ENCODE data around the gene NOP10. TPM values are rescaled to one million over a fixed set of nuclear protein-coding genes. Genes with fewer than 3 reads are reported as not detected.
A peak's percentile ranks its signal among the peaks of the same experiment; 100 is the strongest.

The NOP10 gene
- total RNA-seq (2016; rRNA removed; fragmentation: Illumina TruSeq; extraction: Trizol) (239 and 316 TPM in 2 replicates), polyA plus RNA-seq (2011; rRNA removed) (369 and 407 TPM in 2 replicates), polyA minus RNA-seq (2011; rRNA and poly(A)+ RNA removed; ENCODE audit: low replicate concordance) (109 and 357 TPM in 2 replicates), Bru-seq, nascent RNA (percentile 89 among the genes with signal in this experiment), BruChase-seq, experiment 1, labeled RNA remaining after a 6-hour chase (percentile 98 among the genes with signal in this experiment), BruChase-seq, experiment 2, labeled RNA remaining after a 2-hour chase (percentile 96 among the genes with signal in this experiment)
- total RNA-seq (2016; cell fraction: cytosol; rRNA removed; fragmentation: Illumina TruSeq; extraction: Trizol; ENCODE audit: low read depth) = 76.5 and 87.6 TPM in 2 replicates
- 230 and 310 TPM in 2 replicates for total RNA-seq (2016; cell fraction: insoluble cytoplasmic fraction; rRNA removed; fragmentation: Illumina TruSeq; extraction: Trizol)
- total RNA-seq (2016; cell fraction: membrane; rRNA removed; fragmentation: Illumina TruSeq; extraction: Trizol) = 102 and 108 TPM in 2 replicates
- 85.4 and 98.7 TPM in 2 replicates for total RNA-seq (2016; cell fraction: nucleus; rRNA removed; fragmentation: Illumina TruSeq; extraction: Trizol)
- 361 and 401 TPM in 2 replicates for polyA plus RNA-seq (2011; cell fraction: cytosol; rRNA removed)
- 120 and 137 TPM in 2 replicates for polyA plus RNA-seq (2011; cell fraction: nucleus; rRNA removed)
- polyA plus RNA-seq (2012) = 152 and 190 TPM in 2 replicates
- polyA plus RNA-seq (2016; cell fraction: cytosol; fragmentation: Illumina TruSeq; extraction: Trizol; ENCODE audit: low read depth) = 76.5 and 98.7 TPM in 2 replicates
- 401 and 420 TPM in 2 replicates for polyA plus RNA-seq (2016; cell fraction: insoluble cytoplasmic fraction; fragmentation: Illumina TruSeq; extraction: Trizol; ENCODE audit: low read depth)
- polyA plus RNA-seq (2016; cell fraction: membrane; fragmentation: Illumina TruSeq; extraction: Trizol; ENCODE audit: low read depth) = 116 and 117 TPM in 2 replicates
- 165 and 175 TPM in 2 replicates for polyA plus RNA-seq (2016; cell fraction: nucleus; fragmentation: Illumina TruSeq; extraction: Trizol; ENCODE audit: insufficient read depth, low read depth)
- 43.3 and 43.4 TPM in 2 replicates for polyA minus RNA-seq (2011; cell fraction: cytosol; rRNA and poly(A)+ RNA removed)
- polyA minus RNA-seq (2011; cell fraction: nucleus; rRNA and poly(A)+ RNA removed) = 17.0 and 21.9 TPM in 2 replicates
- long read RNA-seq, experiment 1, transcript NOP10-201 (2 exons, 554 nt) = major isoform, 293 of 300 reads
- long read RNA-seq, experiment 1, partial matches to known transcripts = 0 of 300 reads
- long read RNA-seq, experiment 1, other reads (novel, unspliced or antisense) = 6 of 300 reads
- long read RNA-seq, experiment 2, transcript NOP10-201 (2 exons, 554 nt) = major isoform, 224 of 231 reads
- long read RNA-seq, experiment 2, partial matches to known transcripts = 2 of 231 reads
- long read RNA-seq, experiment 2, other reads (novel, unspliced or antisense) = 5 of 231 reads

GRCh38 chr15:34342737-34343575 is at the start of gene NOP10, which contains the start of gene NUTM1:
Gene NOP10 (minus strand): TSS chr15:34343136. CDS start chr15:34343073, 63 bp downstream.
Gene NUTM1 (plus strand): TSS chr15:34343315. CDS start chr15:34343697, 382 bp downstream.
- intact Hi-C loops (cut with micrococcal nuclease; ENCODE audit: unreplicated experiment) = loop anchor here (1.0 to 10.0 kb wide), 3 partner anchors 24 to 238 kb away; partner anchors contain the start of genes EMC7, LPCAT4 and PGBD4
- H3K79me2 ChIP-seq (ENCODE audit: insufficient read depth, low read length) = peaks cover 19% of the 10 kb centered on the region
- DNase-seq (ENCODE audit: low spot score) (peak; percentile 90), FAIRE-seq (peak; percentile 90), ATAC-seq (peak; percentile 94)
- ChIA-PET CTCF (ENCODE audit: low intra/inter-chr PET ratio, low total read pairs) (interaction anchor here (0.6 to 1.7 kb wide), 2 partner anchors 24 to 251 kb away, joined by 3 to 14 read pairs; partner anchors contain the start of gene LPCAT4), POLR2A (interaction anchor here (0.7 to 1.7 kb wide), 8 partner anchors 14 to 645 kb away, joined by 3 to 28 read pairs (median 4); partner anchors contain the start of genes EMC7, KATNBL1, LPCAT4 and PGBD4)
- H3K4me1 ChIP-seq (ENCODE audit: insufficient read depth, low read length) = peaks cover 17% of the 10 kb centered on the region
- peak within 1 kb of the TSS; percentile 84 for H3K27ac ChIP-seq (ENCODE audit: extremely low read length, insufficient read depth, low read length)
- peaks cover 0 to 3% of the 10 kb centered on the region in 2 experiments; a peak in 1 of 5 replicates for H3K36me3 ChIP-seq (replicated peaks in 1 of 2; ENCODE audit: control insufficient read depth in 1 of 2, insufficient read depth in 2 of 2, low read length in 2 of 2)
- WGBS (ENCODE audit: low lambda C conversion rate) = 4% methylated on average over 37 of the region's 38 CpGs
- in situ Hi-C loops (cut with HindIII; ENCODE audit: extremely low pct_ligation_motif_present, low pct_unique_long_range_greater_than_20kb) = no loop called here
- H3K4me3 ChIP-seq (replicated peaks in 1 of 3; ENCODE audit: insufficient read depth in 1 of 3, low read depth in 2 of 3, low read length in 3 of 3) = peak within 1 kb of the TSS; percentile 89 to 95 (median 93)
- peak within 1 kb of the TSS; percentile 72 for H2AFZ ChIP-seq (ENCODE audit: low read length)
- no TSS peak for BruUV-seq (replicated peaks)
- H3K9me3 ChIP-seq (ENCODE audit: low read length) = no peaks in the 10 kb centered on the region
- peaks cover 0 to 1% of the 10 kb centered on the region in 2 experiments; a peak in 2 of 5 replicates for H3K27me3 ChIP-seq (ENCODE audit: control insufficient read depth in 1 of 2, insufficient read depth in 2 of 2, low read length in 2 of 2)
- H3K9ac ChIP-seq (ENCODE audit: insufficient read depth, low read depth, low read length) = peak within 1 kb of the TSS; percentile 91
- H4K20me1 ChIP-seq (ENCODE audit: insufficient read depth, low read length) = no peaks in the 10 kb centered on the region
- H3K4me2 ChIP-seq (ENCODE audit: low read depth, low read length) = peak within 1 kb of the TSS; percentile 75
- TF ChIP-seq TOPORS (CRISPR knock-in tag; IDR thresholded peaks at IDR 0.05) (0 out of 2 replicates have a peak, but pooled peaks have one; percentile 35), HNRNPLL (IDR thresholded peaks at IDR 0.05; ENCODE audit: low read depth, low read length, poor library complexity, severe bottlenecking) (peak; percentile 33), ZNF639 (CRISPR knock-in tag; conservative IDR thresholded peaks at IDR 0.05) (no peak), AHR (CRISPR knock-in tag; IDR thresholded peaks at IDR 0.05) (no peak), RCOR2 (CRISPR knock-in tag; IDR thresholded peaks at IDR 0.05) (0 out of 2 replicates have a peak, but pooled peaks have one; percentile 43), KAT8 (CRISPR knock-in tag; IDR thresholded peaks at IDR 0.05) (peak; percentile 93), NFIB (CRISPR knock-in tag; IDR thresholded peaks at IDR 0.05; ENCODE audit: borderline replicate concordance) (no peak), JDP2 (CRISPR knock-in tag; IDR thresholded peaks at IDR 0.05; ENCODE audit: borderline replicate concordance) (no peak; the same call in 1 of the 2 replicates), ELF4 (CRISPR knock-in tag; IDR thresholded peaks at IDR 0.05; ENCODE audit: borderline replicate concordance) (peak; percentile 52; the same call in 1 of the 2 replicates), MYNN (CRISPR knock-in tag; IDR thresholded peaks at IDR 0.05; ENCODE audit: low read depth) (no peak), ZBTB38 (CRISPR knock-in tag; IDR thresholded peaks at IDR 0.05) (peak; percentile 65; the same call in 1 of the 2 replicates), ZNF839 (CRISPR knock-in tag; IDR thresholded peaks at IDR 0.05; ENCODE audit: borderline replicate concordance) (no peak)
- TF ChIP-seq, protein P1, sequence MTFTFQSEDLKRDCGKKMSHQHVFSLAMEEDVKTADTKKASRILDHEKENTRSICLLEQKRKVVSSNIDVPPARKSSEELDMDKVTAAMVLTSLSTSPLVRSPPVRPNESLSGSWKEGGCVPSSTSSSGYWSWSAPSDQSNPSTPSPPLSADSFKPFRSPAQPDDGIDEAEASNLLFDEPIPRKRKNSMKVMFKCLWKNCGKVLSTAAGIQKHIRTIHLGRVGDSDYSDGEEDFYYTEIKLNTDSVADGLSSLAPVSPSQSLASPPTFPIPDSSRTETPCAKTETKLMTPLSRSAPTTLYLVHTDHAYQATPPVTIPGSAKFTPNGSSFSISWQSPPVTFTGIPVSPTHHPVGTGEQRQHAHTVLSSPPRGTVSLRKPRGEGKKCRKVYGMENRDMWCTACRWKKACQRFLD (CRISPR knock-in tag; IDR thresholded peaks at IDR 0.05; ENCODE audit: borderline replicate concordance) = no peak
